K562 (cell line): Measurements from ENCODE around the gene ANKRD23. TPM values are rescaled to one million over a fixed set of nuclear protein-coding genes. Genes with fewer than 3 reads are reported as not detected.

Experiments used
- ATAC-seq: fragments of 200-7000 bp; cut with Tn5 transposase; 3 replicates; pipeline ENCODE4 v1.9.1; 2020; ENCODE audit warnings: moderate library complexity
- BruUV-seq: library from RNA; stranded (reverse); fragments of 400-500 nt; replicated peaks from 2 replicates; lab custom pipeline; 2021; lab: Mats Ljungman, UMichigan
- CTCF ChIA-PET: fragments of 300-600 bp; formaldehyde crosslinking; extraction: SDS; loops from one replicate; lab custom pipeline; 2021; ENCODE audit warnings: low intra/inter-chr PET ratio; lab: Yijun Ruan, JAX
- POLR2A ChIA-PET: fragments of 300-600, 350-650 bp; sonication (Branson Sonifier 250); formaldehyde crosslinking; extraction: SDS; loops from one replicate; lab custom pipeline; 2021; ENCODE audit warnings: antibody characterized with exemption, inconsistent platforms; lab: Yijun Ruan, JAX
- DNase-seq, 4 experiments: peaks; one replicate each; pipeline versions ENCODE4 v3.0.0 to v3.0.0-alpha.2; 2011 to 2018; ENCODE audit warnings: low spot score in 3 of 4, mixed read lengths in 3 of 4; ENCODE audit errors: extremely low read depth in 1 of 4
- FAIRE-seq: peaks from 2 replicates; lab custom pipeline; 2011; peaks lifted over from hg19 to GRCh38; lab: Jason Lieb, UNC
- H2AFZ ChIP-seq: 2 replicates; pipeline ENCODE4 v1.6.0; 2011; ENCODE audit warnings: low read depth, low read length, control low read depth, inconsistent platforms
- H3K27ac ChIP-seq: fragments of 200-600 bp; 3 replicates; pipeline ENCODE4 v1.8.0; 2011; ENCODE audit warnings: low read depth, mild to moderate bottlenecking, control low read depth, inconsistent platforms, low read length, moderate library complexity, mixed read lengths; ENCODE audit errors: extremely low read depth
- H3K27me3 ChIP-seq, 2 experiments: fragments of 300-600 bp in 1 of 2; 2 replicates in 1 of 2; 3 replicates in 1 of 2; pipeline versions ENCODE4 v1.6.0 to v1.8.0; 2011; ENCODE audit warnings: inconsistent platforms in 2 of 2, low read length in 2 of 2, mild to moderate bottlenecking in 1 of 2, mixed read lengths in 1 of 2, moderate library complexity in 1 of 2; ENCODE audit not compliant: control insufficient read depth in 2 of 2, insufficient read depth in 2 of 2
- H3K36me3 ChIP-seq: fragments of 300-600 bp; 3 replicates; pipeline ENCODE4 v1.8.0; 2011; ENCODE audit warnings: mild to moderate bottlenecking, low read length, inconsistent platforms; ENCODE audit not compliant: control insufficient read depth, insufficient read depth
- H3K4me1 ChIP-seq, 2 experiments: fragments of 200-600 bp in 1 of 2; replicated peaks in 1 of 2; 2 replicates in 1 of 2; 3 replicates in 1 of 2; pipeline versions ENCODE4 v1.5.1 to v1.8.0; 2011; ENCODE audit warnings: inconsistent platforms in 2 of 2, low read length in 2 of 2, mild to moderate bottlenecking in 1 of 2, mixed read lengths in 1 of 2, moderate library complexity in 1 of 2; ENCODE audit not compliant: control insufficient read depth in 2 of 2, insufficient read depth in 2 of 2
- H3K4me2 ChIP-seq: 2 replicates; pipeline ENCODE4 v1.6.1; 2011; ENCODE audit warnings: low read length, control low read depth, inconsistent platforms, mixed read lengths; ENCODE audit not compliant: insufficient read depth
- H3K4me3 ChIP-seq: fragments of 200-600 bp; sonication (generic), shearing (Covaris generic); 2 replicates; pipeline ENCODE4 v1.5.1; 2016; ENCODE audit warnings: control low read depth, inconsistent platforms
- H3K79me2 ChIP-seq: fragments of 200-600 bp; 3 replicates; pipeline ENCODE4 v1.8.0; 2011; ENCODE audit warnings: low read length, inconsistent platforms; ENCODE audit not compliant: control insufficient read depth, insufficient read depth
- H3K9ac ChIP-seq, 2 experiments: 2 replicates each; pipeline versions ENCODE4 v1.6.0 to v1.6.1; 2011; ENCODE audit warnings: low read depth in 2 of 2, low read length in 2 of 2, control low read depth in 1 of 2, inconsistent platforms in 1 of 2, mild to moderate bottlenecking in 1 of 2, mixed read lengths in 1 of 2; ENCODE audit not compliant: insufficient read depth in 1 of 2
- H3K9me1 ChIP-seq: one replicate; pipeline ENCODE4 v1.6.0; 2011; ENCODE audit warnings: inconsistent platforms, mild to moderate bottlenecking, low read length, moderate library complexity; ENCODE audit not compliant: control insufficient read depth, insufficient read depth
- H3K9me3 ChIP-seq: replicated peaks from 2 replicates; pipeline ENCODE4 v1.5.1; 2011; ENCODE audit warnings: low read depth, low read length, inconsistent platforms; ENCODE audit not compliant: control insufficient read depth, insufficient read depth
- H4K20me1 ChIP-seq: replicated peaks from 2 replicates; pipeline ENCODE4 v1.6.1; 2011; ENCODE audit warnings: low read length, inconsistent platforms, mixed read lengths; ENCODE audit not compliant: control insufficient read depth, insufficient read depth
- BRD9 ChIP-seq: fragments of 450-650 bp; IDR thresholded peaks from 2 replicates; pipeline ENCODE4 v1.6.1; 2018; ENCODE audit warnings: low read depth; ENCODE audit not compliant: partially characterized antibody
- HMG20A ChIP-seq: fragments of 450-650 bp; formaldehyde crosslinking; conservative IDR thresholded peaks from 2 replicates; pipeline ENCODE4 v1.4.0; 2020; ENCODE audit warnings: mild to moderate bottlenecking, mixed read lengths
- MAX ChIP-seq: sonication (generic); formaldehyde crosslinking; IDR thresholded peaks from 2 replicates; pipeline ENCODE4 v1.9.0; 2022; ENCODE audit warnings: mild to moderate bottlenecking, missing genetic modification reagents
- MBD2 ChIP-seq: sonication (generic); IDR thresholded peaks from 2 replicates; pipeline ENCODE4 v1.6.1; 2016; ENCODE audit warnings: low read depth, borderline replicate concordance
- NR2C2 ChIP-seq, 2 experiments: fragments of 200-800 bp in 1 of 2; sonication (Bioruptor generic) in 1 of 2; sonication (generic) in 1 of 2; formaldehyde crosslinking in 1 of 2; IDR thresholded peaks; 2 replicates each; pipeline versions ENCODE4 v1.6.1 to v1.8.0; 2016 to 2022; ENCODE audit warnings: mild to moderate bottlenecking in 1 of 2, missing compliant biosample characterization in 1 of 2, missing genetic modification characterization in 1 of 2, missing genetic modification reagents in 1 of 2
- SMC3 ChIP-seq: conservative IDR thresholded peaks from 2 replicates; pipeline ENCODE4 v1.6.1; 2011; ENCODE audit warnings: low read depth, low read length, improper control_type of control experiment; ENCODE audit not compliant: insufficient read depth
- ZC3H8 ChIP-seq: fragments of 450-650 bp; IDR thresholded peaks from 2 replicates; pipeline ENCODE4 v1.6.1; 2017
- WGBS: fragments of 100-300 bp; shearing (Covaris generic); methylation state at CpG from one replicate; pipeline ENCODE4 v1.1.6; 2016; ENCODE audit warnings: low coverage, mixed read lengths; ENCODE audit not compliant: insufficient coverage; ENCODE audit errors: missing lambda C conversion rate; 5-methylcytosine and 5-hydroxymethylcytosine counted together
- in situ Hi-C: fragments of 300-500 bp; cut with MboI; formaldehyde crosslinking; loops from 4 replicates; pipeline ENCODE4 v1.15.0; 2018; ENCODE audit warnings: inconsistent platforms, mixed read lengths
- intact Hi-C: fragments of 100-400 bp; cut with micrococcal nuclease; formaldehyde crosslinking; loops from 2 replicates; pipeline ENCODE4 v1.14.2; 2022
- polyA plus RNA-seq, 8 experiments: library from polyadenylated mRNA; depleted of rRNA in 4 of 8; stranded (reverse) in 5 of 8; unstranded in 3 of 8; fragments of >200 nt; fragmentation: Nextera tagmentation in 2 of 8; fragmentation: Illumina TruSeq in 1 of 8; extraction: Ambion mirVana in 2 of 8; extraction: Trizol in 1 of 8; gene quantifications; 2 replicates each; pipeline versions ENCODE4 v1.2.1 to v1.2.3, GENCODE V29; 2011 to 2014; ENCODE audit warnings: inconsistent platforms in 1 of 8, missing spikeins in 1 of 8
- total RNA-seq, 7 experiments: library from RNA; depleted of rRNA in 6 of 7; stranded (reverse); fragments of >200 nt in 6 of 7; fragmentation: Illumina TruSeq in 2 of 7; extraction: Trizol in 2 of 7; gene quantifications; 2 replicates each; pipeline versions ENCODE4 v1.2.1 to v1.2.3, GENCODE V29; 2011 to 2021; ENCODE audit warnings: low replicate concordance in 1 of 7
- TF ChIP-seq, protein P1 (sequence below): fragments of 450-650 bp; IDR thresholded peaks from one replicate; pipeline ENCODE4 v1.6.1; 2018; ENCODE audit warnings: mild to moderate bottlenecking, moderate library complexity; ENCODE audit not compliant: partially characterized antibody
- TF ChIP-seq, protein P2 (sequence below): fragments of 250-450 bp; sonication (Bioruptor Pico); IDR thresholded peaks from 2 replicates; pipeline ENCODE4 v1.4.0; 2020; ENCODE audit warnings: mild to moderate bottlenecking
- TF ChIP-seq, protein P3 (sequence below): IDR thresholded peaks from 2 replicates; pipeline ENCODE4 v1.6.1; 2012; ENCODE audit warnings: low read depth, low read length, improper control_type of control experiment, borderline replicate concordance
- TF ChIP-seq, protein P4 (sequence below): fragments of 250-450 bp; sonication (Bioruptor Pico); IDR thresholded peaks from 2 replicates; pipeline ENCODE4 v1.5.0; 2021

ANKRD23 gene
- total and polyA plus RNA-seq, 9 of the 15 experiments (the other 6 are each of a cell fraction or from before 2014, with no cell fraction given): 0.32 to 4.8 (median 2.8) TPM

- Histone ChIP-seq H4K20me1 (0 out of 2 replicates have a peak, but pooled peaks cover 3% of the 10 kb centered on the region), H3K4me2 (peak within 1 kb of the TSS; percentile 97), H3K9me3 (no peaks in the 10 kb centered on the region), H3K9ac (peak within 1 kb of the TSS; percentile 82 to 95), H3K9me1 (peaks cover 3% of the 10 kb centered on the region), H3K79me2 (peaks cover 36% of the 10 kb centered on the region), H3K36me3 (peaks cover 46% of the 10 kb centered on the region), H3K4me1 (peaks cover 24 to 51% of the 10 kb centered on the region in 2 experiments), H3K27me3 (no peaks in the 10 kb centered on the region), H3K27ac (peak within 1 kb of the TSS; percentile 78), H2AFZ (peak within 1 kb of the TSS; percentile 93), H3K4me3 (peak within 1 kb of the TSS; percentile 70)
- ChIA-PET POLR2A (interaction anchor here (0.5 to 6.8 kb wide), 14 partner anchors 10 to 109 kb away, joined by 3 to 67 read pairs (median 6); partner anchors contain the start of gene SEMA4C), CTCF (interaction anchor here (0.6 to 3.8 kb wide), 5 partner anchors 8 to 254 kb away, joined by 3 to 41 read pairs (median 16); no protein-coding TSS in a partner anchor)
- under 1% methylated on average over 48 of the region's 81 CpGs for WGBS
- FAIRE-seq (peak; percentile 88), ATAC-seq (peak; percentile 93), DNase-seq (peak; percentile 98 to 99 (median 98))
- BruUV-seq: no TSS peak
- intact Hi-C loops (loop anchor here (1.0 to 5.0 kb wide), 5 partner anchors 15 to 254 kb away; partner anchors contain the start of gene ANKRD36), in situ Hi-C loops (loop anchor here (5.0 to 25.0 kb wide), 2 partner anchors 94 to 254 kb away; partner anchors contain the start of gene ANKRD36)
- TF ChIP-seq, protein P1, sequence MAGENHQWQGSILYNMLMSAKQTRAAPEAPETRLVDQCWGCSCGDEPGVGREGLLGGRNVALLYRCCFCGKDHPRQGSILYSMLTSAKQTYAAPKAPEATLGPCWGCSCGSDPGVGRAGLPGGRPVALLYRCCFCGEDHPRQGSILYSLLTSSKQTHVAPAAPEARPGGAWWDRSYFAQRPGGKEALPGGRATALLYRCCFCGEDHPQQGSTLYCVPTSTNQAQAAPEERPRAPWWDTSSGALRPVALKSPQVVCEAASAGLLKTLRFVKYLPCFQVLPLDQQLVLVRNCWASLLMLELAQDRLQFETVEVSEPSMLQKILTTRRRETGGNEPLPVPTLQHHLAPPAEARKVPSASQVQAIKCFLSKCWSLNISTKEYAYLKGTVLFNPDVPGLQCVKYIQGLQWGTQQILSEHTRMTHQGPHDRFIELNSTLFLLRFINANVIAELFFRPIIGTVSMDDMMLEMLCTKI: no peak
- TF ChIP-seq, protein P2, sequence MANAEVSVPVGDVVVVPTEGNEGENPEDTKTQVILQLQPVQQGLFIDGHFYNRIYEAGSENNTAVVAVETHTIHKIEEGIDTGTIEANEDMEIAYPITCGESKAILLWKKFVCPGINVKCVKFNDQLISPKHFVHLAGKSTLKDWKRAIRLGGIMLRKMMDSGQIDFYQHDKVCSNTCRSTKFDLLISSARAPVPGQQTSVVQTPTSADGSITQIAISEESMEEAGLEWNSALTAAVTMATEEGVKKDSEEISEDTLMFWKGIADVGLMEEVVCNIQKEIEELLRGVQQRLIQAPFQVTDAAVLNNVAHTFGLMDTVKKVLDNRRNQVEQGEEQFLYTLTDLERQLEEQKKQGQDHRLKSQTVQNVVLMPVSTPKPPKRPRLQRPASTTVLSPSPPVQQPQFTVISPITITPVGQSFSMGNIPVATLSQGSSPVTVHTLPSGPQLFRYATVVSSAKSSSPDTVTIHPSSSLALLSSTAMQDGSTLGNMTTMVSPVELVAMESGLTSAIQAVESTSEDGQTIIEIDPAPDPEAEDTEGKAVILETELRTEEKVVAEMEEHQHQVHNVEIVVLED: peak; percentile 99
- peak; percentile 77 for TF ChIP-seq MAX (CRISPR knock-in tag)
- TF ChIP-seq ZC3H8: no peak
- TF ChIP-seq, protein P3, sequence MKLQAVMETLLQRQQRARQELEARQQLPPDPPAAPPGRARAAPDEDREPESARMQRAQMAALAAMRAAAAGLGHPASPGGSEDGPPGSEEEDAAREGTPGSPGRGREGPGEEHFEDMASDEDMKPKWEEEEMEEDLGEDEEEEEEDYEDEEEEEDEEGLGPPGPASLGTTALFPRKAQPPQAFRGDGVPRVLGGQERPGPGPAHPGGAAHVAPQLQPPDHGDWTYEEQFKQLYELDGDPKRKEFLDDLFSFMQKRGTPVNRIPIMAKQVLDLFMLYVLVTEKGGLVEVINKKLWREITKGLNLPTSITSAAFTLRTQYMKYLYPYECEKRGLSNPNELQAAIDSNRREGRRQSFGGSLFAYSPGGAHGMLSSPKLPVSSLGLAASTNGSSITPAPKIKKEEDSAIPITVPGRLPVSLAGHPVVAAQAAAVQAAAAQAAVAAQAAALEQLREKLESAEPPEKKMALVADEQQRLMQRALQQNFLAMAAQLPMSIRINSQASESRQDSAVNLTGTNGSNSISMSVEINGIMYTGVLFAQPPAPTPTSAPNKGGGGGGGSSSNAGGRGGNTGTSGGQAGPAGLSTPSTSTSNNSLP: no peak
- TF ChIP-seq, protein P4, sequence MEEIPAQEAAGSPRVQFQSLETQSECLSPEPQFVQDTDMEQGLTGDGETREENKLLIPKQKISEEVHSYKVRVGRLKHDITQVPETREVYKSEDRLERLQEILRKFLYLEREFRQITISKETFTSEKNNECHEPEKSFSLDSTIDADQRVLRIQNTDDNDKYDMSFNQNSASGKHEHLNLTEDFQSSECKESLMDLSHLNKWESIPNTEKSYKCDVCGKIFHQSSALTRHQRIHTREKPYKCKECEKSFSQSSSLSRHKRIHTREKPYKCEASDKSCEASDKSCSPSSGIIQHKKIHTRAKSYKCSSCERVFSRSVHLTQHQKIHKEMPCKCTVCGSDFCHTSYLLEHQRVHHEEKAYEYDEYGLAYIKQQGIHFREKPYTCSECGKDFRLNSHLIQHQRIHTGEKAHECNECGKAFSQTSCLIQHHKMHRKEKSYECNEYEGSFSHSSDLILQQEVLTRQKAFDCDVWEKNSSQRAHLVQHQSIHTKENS (CRISPR knock-in tag): no peak
- no peak for TF ChIP-seq HMG20A
- TF ChIP-seq SMC3: peak; percentile 95
- TF ChIP-seq MBD2: peak; percentile 98
- no peak for TF ChIP-seq BRD9
- TF ChIP-seq NR2C2 (CRISPR knock-in tag; IDR thresholded peaks at IDR 0.05): 0 out of 2 replicates have a peak, but pooled peaks have one; percentile 34
- TF ChIP-seq NR2C2 (tag; IDR thresholded peaks at IDR 0.05): no peak
Observed at GRCh38 chr2:96857667-96858372, 14.0 kb upstream of the ANKRD23 start, which contains the start of gene ANKRD39. ANKRD39 (minus strand) TSS chr2:96858016; CDS start chr2:96857987, 29 bp downstream.
